ENCODE measurements around the gene FAM219A. TPM values are rescaled to one million over a fixed set of nuclear protein-coding genes. Genes with fewer than 3 reads are reported as not detected.

The FAM219A gene
- polyA plus RNA-seq, 2 donors, result 4.2 TPM

GRCh38 chr9:34413231-34413852 lies 45.0 kb downstream of the FAM219A start:
- Histone ChIP-seq H3K27ac (ENCODE audit: low read depth in 2 of 2, low read length in 1 of 2) (no peak overlapping the region), H3K27me3 (ENCODE audit: control insufficient read depth in 1 of 2, insufficient read depth in 2 of 2, low read length in 2 of 2) (no peaks in the 10 kb centered on the region), H3K36me3 (ENCODE audit: control insufficient read depth in 2 of 2, insufficient read depth in 2 of 2, low read length in 1 of 2) (no peaks in the 10 kb centered on the region), H3K4me3 (ENCODE audit: low read depth in 1 of 2, low read length in 2 of 2) (no peak overlapping the region), H3K9me3 (ENCODE audit: control insufficient read depth in 2 of 2, insufficient read depth in 1 of 2, low read depth in 1 of 2, low read length in 1 of 2) (no peaks in the 10 kb centered on the region), H3K4me1 (ENCODE audit: control insufficient read depth in 2 of 2, insufficient read depth in 2 of 2, low read length in 1 of 2) (peaks cover 0 to 2% of the 10 kb centered on the region in 2 donors)
- WGBS, 2 donors, result 24 to 28% methylated on average over 6 of the region's 6 CpGs

DNA sequence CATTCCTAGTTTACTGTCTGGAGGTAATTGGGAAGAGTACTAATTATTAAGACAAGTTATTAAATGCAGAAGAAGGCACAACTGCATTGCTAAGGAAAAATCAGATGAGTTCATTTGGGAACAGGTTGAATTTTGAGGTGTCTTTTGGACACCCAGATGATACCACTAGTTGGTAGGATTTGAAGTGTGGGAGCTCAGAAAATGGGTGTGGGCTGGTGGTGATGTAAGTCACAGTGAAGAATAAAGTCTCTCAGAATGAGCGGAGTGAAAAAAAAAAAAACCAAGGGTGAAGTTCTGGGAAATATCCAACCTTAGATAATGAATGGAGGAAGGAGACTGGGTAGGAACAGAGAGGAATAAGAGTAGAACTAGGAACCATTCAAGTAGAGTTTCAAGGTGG lies 46.0 kb downstream of the FAM219A start:
- 38 to 43% methylated on average over 1 of the region's 1 CpG for WGBS, 2 donors

DNA sequence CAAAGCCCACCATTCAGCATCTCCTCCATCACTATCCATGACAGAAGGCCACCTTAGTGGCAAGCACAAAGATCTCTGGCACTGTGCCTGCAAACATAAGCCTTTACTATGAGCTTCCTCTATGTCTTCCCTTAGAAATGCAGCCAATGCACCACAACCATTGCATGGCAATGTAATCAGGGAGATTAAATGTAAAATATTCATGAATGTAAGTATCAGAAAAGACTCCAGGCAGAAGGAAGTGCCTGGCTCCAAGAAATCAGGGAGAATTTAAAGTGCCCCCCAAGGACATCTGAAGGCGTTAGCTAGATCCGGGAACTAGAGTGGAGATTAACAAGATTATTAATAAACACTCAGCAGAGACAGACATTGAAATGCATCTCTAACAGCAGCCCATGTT lies 49.2 kb downstream of the FAM219A start:
- Histone ChIP-seq H3K36me3 (ENCODE audit: control insufficient read depth in 2 of 2, insufficient read depth in 2 of 2, low read length in 1 of 2) (peaks cover 1 to 8% of the 10 kb centered on the region in 2 donors), H3K4me1 (ENCODE audit: control insufficient read depth in 2 of 2, insufficient read depth in 2 of 2, low read length in 1 of 2) (no peaks in the 10 kb centered on the region), H3K4me3 (ENCODE audit: low read depth in 1 of 2, low read length in 2 of 2) (no peak overlapping the region), H3K27ac (ENCODE audit: low read depth in 2 of 2, low read length in 1 of 2) (no peak overlapping the region), H3K9me3 (ENCODE audit: control insufficient read depth in 2 of 2, insufficient read depth in 1 of 2, low read depth in 1 of 2, low read length in 1 of 2) (no peaks in the 10 kb centered on the region), H3K27me3 (ENCODE audit: control insufficient read depth in 1 of 2, insufficient read depth in 2 of 2, low read length in 2 of 2) (no peaks in the 10 kb centered on the region)
- WGBS, 2 donors, result 74 to 82% methylated on average over 2 of the region's 2 CpGs

More for the DNA sequence above, 46.0 kb downstream of the FAM219A start:
- H3K4me3 ChIP-seq (ENCODE audit: low read depth in 1 of 2, low read length in 2 of 2), result no peak overlapping the region
- H3K27me3 ChIP-seq (ENCODE audit: control insufficient read depth in 1 of 2, insufficient read depth in 2 of 2, low read length in 2 of 2), result no peaks in the 10 kb centered on the region
- H3K9me3 ChIP-seq (ENCODE audit: control insufficient read depth in 2 of 2, insufficient read depth in 1 of 2, low read depth in 1 of 2, low read length in 1 of 2), result no peaks in the 10 kb centered on the region
- no peaks in the 10 kb centered on the region for H3K4me1 ChIP-seq (ENCODE audit: control insufficient read depth in 2 of 2, insufficient read depth in 2 of 2, low read length in 1 of 2)
- no peaks in the 10 kb centered on the region for H3K36me3 ChIP-seq (ENCODE audit: control insufficient read depth in 2 of 2, insufficient read depth in 2 of 2, low read length in 1 of 2)
- H3K27ac ChIP-seq (ENCODE audit: low read depth in 2 of 2, low read length in 1 of 2), result no peak overlapping the region

DNA sequence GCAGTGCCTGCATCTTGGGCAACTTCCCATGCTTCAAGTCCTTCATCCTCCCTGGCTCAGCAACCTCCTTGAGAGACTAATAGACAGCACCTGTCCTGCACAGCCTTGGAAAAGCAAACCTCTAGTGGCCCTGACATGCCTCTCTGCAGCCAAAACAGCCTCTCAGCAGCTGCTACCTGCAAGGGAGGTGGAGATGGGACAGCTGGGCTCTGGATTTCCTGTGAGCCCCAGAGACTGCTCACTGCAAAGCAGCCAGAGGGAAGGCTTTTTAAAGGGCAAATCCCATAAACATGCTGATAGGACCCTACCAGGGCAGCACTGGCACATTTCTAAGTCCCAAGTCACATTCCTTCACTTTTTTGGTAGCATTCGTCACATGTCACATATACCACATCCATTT lies 50.2 kb downstream of the FAM219A start:
- no peaks in the 10 kb centered on the region for H3K27me3 ChIP-seq (ENCODE audit: control insufficient read depth in 1 of 2, insufficient read depth in 2 of 2, low read length in 2 of 2)
- no peaks in the 10 kb centered on the region for H3K9me3 ChIP-seq (ENCODE audit: control insufficient read depth in 2 of 2, insufficient read depth in 1 of 2, low read depth in 1 of 2, low read length in 1 of 2)
- WGBS, 2 donors, result 91 to 94% methylated on average over 1 of the region's 1 CpG
- no peaks in the 10 kb centered on the region for H3K4me1 ChIP-seq (ENCODE audit: control insufficient read depth in 2 of 2, insufficient read depth in 2 of 2, low read length in 1 of 2)
- no peak overlapping the region for H3K27ac ChIP-seq (ENCODE audit: low read depth in 2 of 2, low read length in 1 of 2)
- peaks cover 4 to 8% of the 10 kb centered on the region in 2 donors for H3K36me3 ChIP-seq (ENCODE audit: control insufficient read depth in 2 of 2, insufficient read depth in 2 of 2, low read length in 1 of 2)
- H3K4me3 ChIP-seq (ENCODE audit: low read depth in 1 of 2, low read length in 2 of 2), result no peak overlapping the region

- no peaks in the 10 kb centered on the region for H3K4me1 ChIP-seq (ENCODE audit: control insufficient read depth in 2 of 2, insufficient read depth in 2 of 2, low read length in 1 of 2)
- WGBS, 2 donors, result 70 to 77% methylated on average over 1 of the region's 1 CpG
These were observed 52.2 kb downstream of the FAM219A start for GRCh38 chr9:34406219-34406618.

DNA sequence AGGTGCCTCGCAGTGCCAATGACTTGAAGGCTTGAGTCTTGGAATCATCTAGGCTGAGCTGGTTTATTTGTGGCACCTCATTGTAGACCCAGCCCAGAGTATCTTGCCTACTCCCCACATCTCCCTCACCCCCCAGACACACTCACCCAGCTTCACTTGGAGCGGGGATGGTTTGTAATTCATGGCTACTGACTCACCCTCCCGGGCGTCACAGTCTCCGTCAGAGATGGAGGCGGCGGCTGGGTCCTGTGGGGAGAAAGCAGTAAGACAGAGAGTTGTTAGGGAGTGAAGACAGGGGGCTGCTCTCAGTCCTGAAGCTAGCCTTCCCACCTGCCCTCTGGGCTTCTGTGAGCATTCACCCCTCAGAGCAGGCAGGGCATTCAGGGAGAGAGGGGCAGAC lies 52.7 kb downstream of the FAM219A start:
- H3K27ac ChIP-seq (ENCODE audit: low read depth in 2 of 2, low read length in 1 of 2), result no peak overlapping the region
- peaks cover 8 to 18% of the 10 kb centered on the region in 2 donors for H3K36me3 ChIP-seq (ENCODE audit: control insufficient read depth in 2 of 2, insufficient read depth in 2 of 2, low read length in 1 of 2)
- H3K4me3 ChIP-seq (ENCODE audit: low read depth in 1 of 2, low read length in 2 of 2), result no peak overlapping the region
- H3K4me1 ChIP-seq (ENCODE audit: control insufficient read depth in 2 of 2, insufficient read depth in 2 of 2, low read length in 1 of 2), result no peaks in the 10 kb centered on the region
- 84 to 90% methylated on average over 7 of the region's 7 CpGs for WGBS, 2 donors
- H3K27me3 ChIP-seq (ENCODE audit: control insufficient read depth in 1 of 2, insufficient read depth in 2 of 2, low read length in 2 of 2), result no peaks in the 10 kb centered on the region
- H3K9me3 ChIP-seq (ENCODE audit: control insufficient read depth in 2 of 2, insufficient read depth in 1 of 2, low read depth in 1 of 2, low read length in 1 of 2), result no peaks in the 10 kb centered on the region

More at GRCh38 chr9:34406219-34406618, 52.2 kb downstream of the FAM219A start:
- Histone ChIP-seq H3K27ac (ENCODE audit: low read depth in 2 of 2, low read length in 1 of 2) (no peak overlapping the region), H3K9me3 (ENCODE audit: control insufficient read depth in 2 of 2, insufficient read depth in 1 of 2, low read depth in 1 of 2, low read length in 1 of 2) (no peaks in the 10 kb centered on the region), H3K27me3 (ENCODE audit: control insufficient read depth in 1 of 2, insufficient read depth in 2 of 2, low read length in 2 of 2) (no peaks in the 10 kb centered on the region), H3K36me3 (ENCODE audit: control insufficient read depth in 2 of 2, insufficient read depth in 2 of 2, low read length in 1 of 2) (peaks cover 8 to 13% of the 10 kb centered on the region in 2 donors), H3K4me3 (ENCODE audit: low read depth in 1 of 2, low read length in 2 of 2) (no peak overlapping the region)

DNA sequence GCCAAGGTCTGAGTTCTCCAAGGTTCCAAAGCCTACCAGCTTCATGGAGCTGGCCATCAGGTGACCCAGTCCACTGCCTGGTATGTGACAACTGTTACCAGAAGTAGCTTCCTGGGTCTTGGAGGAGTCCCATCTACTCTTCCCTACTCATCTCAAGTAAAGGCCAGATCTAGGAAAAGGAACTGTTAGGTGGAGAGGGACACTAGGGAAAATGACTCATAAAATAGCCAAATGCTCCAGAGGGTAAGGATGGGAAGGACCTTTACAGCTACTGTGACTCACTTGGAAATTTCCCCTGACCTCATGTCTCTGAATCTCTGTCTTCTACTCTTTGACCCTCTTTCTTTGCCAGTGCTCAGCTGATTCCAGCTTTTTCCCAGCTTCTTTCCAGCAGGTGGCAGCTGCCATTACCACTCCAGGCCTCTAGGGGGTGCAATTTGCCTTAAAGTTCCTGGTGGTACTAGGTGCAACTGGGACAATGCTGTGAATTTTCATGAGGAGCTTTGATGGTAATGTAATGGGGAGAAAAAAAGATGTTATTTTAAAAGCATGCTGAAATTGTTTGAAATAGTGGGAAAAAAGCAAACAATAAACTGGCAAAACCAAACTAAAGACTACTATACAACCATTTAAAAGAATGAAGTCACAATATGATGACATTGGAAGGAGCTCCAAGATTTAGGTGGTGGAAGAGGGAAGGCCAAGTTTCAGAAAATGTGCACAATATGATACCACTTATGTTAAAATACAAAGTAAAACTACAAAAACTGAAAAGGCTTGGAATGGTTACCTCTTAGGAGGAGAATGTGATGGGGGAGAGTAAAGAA lies 54.6 kb downstream of the FAM219A start:
- no peak overlapping the region for H3K27ac ChIP-seq (ENCODE audit: low read depth in 2 of 2, low read length in 1 of 2)
- H3K36me3 ChIP-seq (ENCODE audit: control insufficient read depth in 2 of 2, insufficient read depth in 2 of 2, low read length in 1 of 2), result peaks cover 11 to 29% of the 10 kb centered on the region in 2 donors
- H3K4me3 ChIP-seq (ENCODE audit: low read depth in 1 of 2, low read length in 2 of 2), result no peak overlapping the region
- no peaks in the 10 kb centered on the region for H3K4me1 ChIP-seq (ENCODE audit: control insufficient read depth in 2 of 2, insufficient read depth in 2 of 2, low read length in 1 of 2)
- no peaks in the 10 kb centered on the region for H3K9me3 ChIP-seq (ENCODE audit: control insufficient read depth in 2 of 2, insufficient read depth in 1 of 2, low read depth in 1 of 2, low read length in 1 of 2)
- H3K27me3 ChIP-seq (ENCODE audit: control insufficient read depth in 1 of 2, insufficient read depth in 2 of 2, low read length in 2 of 2), result no peaks in the 10 kb centered on the region

- Histone ChIP-seq H3K4me1 (ENCODE audit: control insufficient read depth in 2 of 2, insufficient read depth in 2 of 2, low read length in 1 of 2) (no peaks in the 10 kb centered on the region), H3K9me3 (ENCODE audit: control insufficient read depth in 2 of 2, insufficient read depth in 1 of 2, low read depth in 1 of 2, low read length in 1 of 2) (no peaks in the 10 kb centered on the region), H3K36me3 (ENCODE audit: control insufficient read depth in 2 of 2, insufficient read depth in 2 of 2, low read length in 1 of 2) (peaks cover 11 to 32% of the 10 kb centered on the region in 2 donors), H3K27ac (ENCODE audit: low read depth in 2 of 2, low read length in 1 of 2) (no peak overlapping the region), H3K27me3 (ENCODE audit: control insufficient read depth in 1 of 2, insufficient read depth in 2 of 2, low read length in 2 of 2) (no peaks in the 10 kb centered on the region), H3K4me3 (ENCODE audit: low read depth in 1 of 2, low read length in 2 of 2) (no peak overlapping the region)
- WGBS, 2 donors, result 85 to 86% methylated on average over 40 of the region's 40 CpGs
These were observed 57.4 kb downstream of the FAM219A start for GRCh38 chr9:34400686-34401602.

DNA sequence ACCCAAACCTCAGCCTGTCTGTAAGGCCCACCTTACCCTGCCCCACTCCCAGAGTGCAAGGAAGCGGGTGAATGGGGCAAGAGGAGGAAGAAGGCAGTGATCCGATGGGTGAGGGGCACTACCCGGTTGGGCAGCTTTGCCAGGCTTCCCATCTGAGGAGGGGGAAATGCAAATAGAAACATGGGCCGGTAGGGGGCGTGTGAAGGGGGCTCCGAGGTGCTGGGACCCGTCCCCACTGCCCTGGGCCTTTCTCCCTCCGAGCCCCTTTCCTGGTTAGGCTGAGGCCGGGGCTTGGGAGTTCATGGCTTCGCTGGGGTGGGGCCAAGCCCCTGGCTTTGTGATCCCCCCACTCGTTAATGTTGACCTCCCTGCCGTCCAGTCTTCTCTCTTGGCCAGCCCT lies 58.1 kb downstream of the FAM219A start:
- H3K36me3 ChIP-seq (ENCODE audit: control insufficient read depth in 2 of 2, insufficient read depth in 2 of 2, low read length in 1 of 2), result peaks cover 6 to 32% of the 10 kb centered on the region in 2 donors
- 77 to 86% methylated on average over 10 to 12 of the region's 12 CpGs for WGBS, 2 donors
- H3K4me1 ChIP-seq (ENCODE audit: control insufficient read depth in 2 of 2, insufficient read depth in 2 of 2, low read length in 1 of 2), result no peaks in the 10 kb centered on the region
- H3K4me3 ChIP-seq (ENCODE audit: low read depth in 1 of 2, low read length in 2 of 2), result no peak overlapping the region
- H3K9me3 ChIP-seq (ENCODE audit: control insufficient read depth in 2 of 2, insufficient read depth in 1 of 2, low read depth in 1 of 2, low read length in 1 of 2), result no peaks in the 10 kb centered on the region
- no peak overlapping the region for H3K27ac ChIP-seq (ENCODE audit: low read depth in 2 of 2, low read length in 1 of 2)
- no peaks in the 10 kb centered on the region for H3K27me3 ChIP-seq (ENCODE audit: control insufficient read depth in 1 of 2, insufficient read depth in 2 of 2, low read length in 2 of 2)
